AG08396 (cell line): ENCODE data around the gene ZNF683.
"Not testable (repeated sequence)": the region's sequence is repeated elsewhere in the genome, so short reads cannot be mapped to it uniquely, and the experiment has no call there.

Experiments
- DNase-seq: peaks from one replicate; pipeline ENCODE4 v3.0.0; 2012; ENCODE audit warnings: low spot score, mixed read lengths

The ZNF683 gene

GRCh38 chr1:26385063-26385462, 12.5 kb upstream of the ZNF683 start:
- not testable (repeated sequence) for DNase-seq

GRCh38 chr1:26384076-26384475, 11.5 kb upstream of the ZNF683 start:
- DNase-seq, result no peak

- DNase-seq, result no peak
Observed at GRCh38 chr1:26378879-26379251, 6.3 kb upstream of the ZNF683 start.

DNA sequence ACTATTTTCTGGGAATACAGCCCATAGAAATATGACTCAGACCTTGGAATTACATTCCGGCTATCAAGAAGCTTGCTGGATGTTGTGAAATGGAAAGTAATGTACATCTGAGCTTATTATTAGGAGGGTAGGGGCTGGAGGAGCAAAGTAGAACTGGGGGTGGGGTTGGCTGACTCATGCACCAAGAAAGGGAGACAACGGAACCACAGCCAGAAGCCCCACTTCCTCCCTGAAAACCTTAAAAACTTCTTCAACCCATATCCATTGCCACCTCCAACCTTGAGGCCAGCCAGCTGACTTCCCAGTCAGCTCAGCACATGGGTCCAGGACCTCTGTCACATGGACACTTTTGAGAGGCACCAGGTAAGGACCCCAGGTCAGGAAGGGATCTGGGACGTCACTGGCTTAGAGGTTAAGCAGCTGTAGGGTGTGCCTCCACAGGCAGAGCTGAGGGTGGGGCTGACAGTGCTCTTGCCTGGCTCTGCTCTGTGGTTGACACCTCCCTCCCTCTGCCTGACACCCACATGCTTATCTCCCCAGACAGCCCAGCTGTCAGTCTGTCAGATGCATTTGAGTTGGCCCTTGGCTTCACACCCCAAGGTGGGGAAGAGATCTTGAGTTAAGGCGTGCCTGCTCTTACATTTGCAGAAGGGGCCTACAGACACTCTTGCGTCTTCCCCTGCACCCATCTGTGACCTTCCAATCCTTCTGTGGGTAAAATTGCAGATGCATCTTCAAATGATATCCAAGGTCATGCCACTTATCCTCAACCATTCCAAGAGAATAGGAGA, 5.7 kb upstream of the ZNF683 start:
- DNase-seq, result peak; percentile 79

DNA sequence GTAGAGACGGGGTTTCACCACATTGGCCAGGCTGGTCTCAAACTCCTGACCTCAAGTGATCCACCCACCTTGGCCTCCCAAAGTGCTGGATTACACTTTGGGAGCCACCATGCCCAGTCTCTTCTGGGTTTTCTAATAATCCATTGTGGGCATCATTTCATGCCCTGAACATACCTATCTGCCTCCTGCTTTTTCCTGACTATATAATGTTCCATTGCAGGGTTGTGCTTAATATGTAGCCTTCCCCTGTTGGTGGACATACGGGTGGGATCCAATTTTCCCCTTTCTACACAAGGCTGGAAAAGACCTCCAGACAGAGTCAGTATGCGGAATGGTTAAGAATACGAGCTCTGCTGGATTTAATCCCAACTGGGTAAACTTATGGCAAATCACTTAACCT, 3.5 kb upstream of the ZNF683 start:
- no peak for DNase-seq

DNA sequence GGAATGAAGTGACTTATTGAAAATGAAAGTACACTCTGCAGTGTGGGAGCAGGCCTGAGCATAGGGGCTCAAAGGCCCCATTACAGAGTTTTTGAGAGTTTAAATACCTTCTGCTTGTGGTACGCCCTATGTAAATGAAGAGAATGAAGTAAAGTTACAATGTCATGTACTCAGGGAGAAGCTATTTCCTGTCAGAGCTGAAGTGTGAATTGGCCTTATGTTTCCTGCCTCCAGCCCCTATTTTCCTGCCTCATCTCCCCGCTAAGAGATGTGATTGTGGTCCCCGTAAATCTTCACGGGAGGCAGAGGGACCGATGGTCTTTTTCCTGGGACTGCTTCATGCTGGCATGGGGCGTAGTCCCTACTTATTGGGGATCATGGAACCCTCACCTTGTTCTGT, 2.5 kb upstream of the ZNF683 start:
- no peak for DNase-seq

DNA sequence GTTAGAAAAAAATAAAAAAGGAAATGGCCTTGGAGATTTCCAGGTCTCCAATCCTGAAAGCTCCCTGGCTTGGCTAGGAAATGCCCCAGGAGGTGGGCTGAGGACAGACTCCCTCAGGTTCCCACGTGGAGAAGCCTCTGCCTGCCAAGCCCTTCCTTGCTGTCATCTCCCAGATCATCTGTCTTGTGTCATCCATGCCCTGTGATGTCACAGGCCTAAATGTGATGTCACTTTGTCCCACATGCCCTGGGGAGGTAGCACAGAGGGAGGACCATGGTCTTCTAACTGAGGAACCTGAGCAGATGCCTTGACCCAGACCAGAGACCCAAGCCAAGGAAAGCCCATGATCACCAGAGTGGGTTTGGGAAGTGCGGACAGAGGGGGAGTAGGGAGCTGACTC, 1.8 kb upstream of the ZNF683 start:
- not testable (repeated sequence) for DNase-seq

DNA sequence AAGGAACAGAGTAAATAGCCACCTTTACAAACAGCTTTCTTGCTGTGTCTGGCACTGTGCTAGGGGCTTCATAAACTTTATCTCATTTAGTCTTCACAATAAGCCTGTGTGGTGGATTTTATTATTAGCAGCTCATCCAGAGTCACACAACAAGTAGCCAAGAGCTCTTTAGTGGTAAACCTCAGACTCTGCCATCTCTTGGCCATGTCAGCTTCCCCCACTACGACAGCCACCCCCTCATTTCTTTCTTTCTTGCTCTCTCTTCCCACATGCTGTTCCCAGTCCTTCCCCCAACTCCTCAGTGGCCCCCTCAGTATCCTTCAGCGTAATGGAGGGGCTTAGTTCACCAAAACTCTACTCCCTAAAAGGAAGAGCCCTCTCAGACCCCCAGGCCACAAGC, 1.2 kb upstream of the ZNF683 start:
- no peak for DNase-seq

DNA sequence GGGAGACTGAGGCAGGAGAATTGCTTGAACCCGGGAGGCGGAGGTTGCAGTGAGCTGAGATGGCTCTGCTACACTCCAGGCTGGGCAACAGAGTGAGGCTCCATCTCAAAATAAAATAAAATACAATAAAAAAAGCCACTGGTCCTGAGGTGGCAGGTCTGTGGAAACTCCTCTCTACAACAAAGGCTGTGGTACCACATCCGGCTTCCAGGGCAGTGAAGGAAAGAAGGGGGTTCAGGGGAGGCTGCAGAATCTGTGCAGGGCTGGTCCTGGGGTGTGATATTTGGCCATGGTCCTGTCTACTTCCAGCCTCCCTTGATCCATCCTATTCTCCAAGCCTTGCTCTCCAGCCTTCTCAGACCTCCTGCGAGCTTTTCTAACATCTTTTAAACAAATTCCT, 731 bp upstream of the ZNF683 start:
- no peak for DNase-seq

GRCh38 chr1:26372039-26372438, 511 bp downstream of the ZNF683 start:
- DNase-seq, result no peak

DNA sequence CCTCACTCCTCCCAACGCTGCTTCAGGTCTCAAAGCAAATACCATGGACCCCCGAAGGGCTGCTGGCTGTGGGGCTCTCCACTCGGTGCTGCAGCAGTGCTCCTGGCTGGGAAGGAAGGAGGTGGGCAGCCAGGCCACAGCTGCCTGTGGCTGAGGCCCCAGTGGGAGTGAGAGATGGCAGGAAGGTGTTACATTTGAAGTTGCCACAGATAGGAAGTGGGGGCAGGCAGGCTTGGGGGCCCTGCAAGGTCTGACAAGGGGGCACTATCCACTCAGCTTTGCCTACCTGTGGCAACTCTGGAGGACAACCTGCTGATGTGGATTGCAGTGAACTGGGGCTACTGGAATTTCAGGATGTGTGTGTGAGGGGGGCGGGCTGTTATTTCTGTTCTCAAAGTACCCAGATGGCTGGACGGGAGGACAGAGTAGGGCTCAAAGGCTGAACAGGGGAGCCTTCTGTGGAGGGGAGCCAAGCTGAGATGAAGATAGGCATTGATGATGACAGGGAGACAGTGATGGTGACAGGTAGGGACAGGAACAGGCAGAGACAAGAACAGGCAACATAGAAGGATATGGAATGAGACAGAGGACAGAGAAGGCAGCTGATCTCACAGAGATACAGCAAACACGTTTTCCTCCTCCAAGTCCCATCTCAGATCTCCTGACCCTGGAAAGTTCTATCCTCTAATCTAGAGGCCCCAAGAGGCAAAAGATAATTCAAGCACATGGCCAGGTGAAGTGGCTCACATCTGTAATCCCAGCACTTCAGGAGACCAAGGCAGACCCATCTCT, 1.8 kb downstream of the ZNF683 start:
- DNase-seq, result no peak

DNA sequence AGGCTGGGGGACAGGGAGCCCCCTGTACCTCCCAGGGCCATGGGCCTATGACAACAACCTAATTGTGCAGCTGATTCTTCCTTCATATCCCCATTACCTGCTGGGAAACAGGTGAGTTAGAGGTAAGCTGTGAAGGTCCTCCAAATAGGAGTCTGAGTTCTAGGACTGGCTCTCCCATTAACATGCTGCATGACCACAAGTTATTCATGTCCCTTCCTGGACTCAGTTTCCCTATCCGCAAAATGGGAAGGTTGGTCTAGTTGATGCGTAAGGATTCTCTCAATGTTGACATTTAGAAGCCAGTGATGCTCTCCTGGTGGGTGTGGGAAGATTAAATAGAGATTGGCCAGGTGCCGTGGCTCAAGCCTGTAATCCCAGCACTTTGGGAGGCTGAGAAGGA, 4.1 kb downstream of the ZNF683 start:
- no peak for DNase-seq

- no peak for DNase-seq
Observed at GRCh38 chr1:26368006-26368405, 4.5 kb downstream of the ZNF683 start.

- no peak for DNase-seq
Observed at GRCh38 chr1:26367441-26367840, 5.1 kb downstream of the ZNF683 start.

- DNase-seq, result no peak
Observed at GRCh38 chr1:26364956-26365355, 7.6 kb downstream of the ZNF683 start.

DNA sequence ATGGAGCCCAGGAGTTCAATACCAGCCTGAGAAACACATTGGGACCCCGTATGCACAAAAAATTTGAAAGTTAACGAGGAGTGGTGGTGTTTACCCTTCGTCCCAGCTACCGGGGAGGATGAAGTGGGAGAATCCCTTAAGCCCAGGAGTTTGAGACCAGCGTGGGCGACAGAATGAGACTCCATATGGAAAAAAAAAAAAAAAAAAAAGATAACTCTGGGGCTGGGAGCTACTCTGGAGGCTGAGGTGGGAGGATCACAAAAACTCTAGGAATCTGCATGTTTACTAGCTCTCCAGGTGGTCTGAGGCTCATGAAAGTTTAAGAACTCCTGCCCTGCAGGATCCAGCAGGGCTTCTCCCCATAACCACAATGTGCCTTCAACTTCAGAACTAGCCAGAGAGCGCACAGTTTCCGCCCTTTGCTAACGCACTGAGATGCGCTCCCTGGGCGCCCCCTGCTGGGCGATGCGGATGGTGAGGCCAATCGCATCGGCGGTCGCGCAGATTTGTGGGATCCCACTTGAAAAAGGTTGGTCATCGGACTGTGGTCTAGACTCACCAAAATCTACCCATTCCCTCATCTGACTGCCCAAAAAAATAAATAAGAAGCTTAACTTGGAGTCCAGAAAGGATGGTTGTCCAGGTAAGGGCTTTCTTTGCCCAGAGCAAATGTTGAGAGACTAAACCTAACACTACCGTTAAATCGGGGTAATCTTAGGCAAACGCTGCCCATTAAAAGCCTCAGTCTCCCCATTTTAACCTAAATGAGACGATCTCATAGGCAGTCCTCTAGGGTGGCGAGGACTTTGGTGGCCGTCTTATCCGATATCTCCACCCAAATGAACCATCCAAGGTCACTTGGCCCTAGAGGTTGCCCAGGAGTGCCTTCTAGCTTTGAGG, 8.8 kb downstream of the ZNF683 start:
- peak; percentile 84 for DNase-seq

DNA sequence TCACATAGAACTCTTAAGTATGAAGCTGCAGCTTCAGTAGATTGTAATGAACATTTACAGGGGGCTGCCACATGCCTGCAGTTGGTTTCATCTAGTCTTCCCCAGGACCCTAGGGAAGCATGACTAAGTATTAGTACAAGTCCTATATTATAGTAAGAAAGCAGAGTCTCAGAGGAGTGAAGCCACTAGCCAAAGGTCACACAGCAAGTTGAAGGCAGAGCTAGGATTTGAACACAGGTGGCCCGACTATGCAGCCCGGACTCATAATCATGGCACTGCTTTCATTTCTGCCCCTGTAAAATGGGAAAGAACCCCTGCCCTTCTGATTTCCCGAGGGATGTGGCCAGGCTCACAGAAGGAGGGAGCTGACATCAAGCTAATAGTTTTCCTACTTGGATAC, 10.2 kb downstream of the ZNF683 start:
- DNase-seq, result no peak

DNA sequence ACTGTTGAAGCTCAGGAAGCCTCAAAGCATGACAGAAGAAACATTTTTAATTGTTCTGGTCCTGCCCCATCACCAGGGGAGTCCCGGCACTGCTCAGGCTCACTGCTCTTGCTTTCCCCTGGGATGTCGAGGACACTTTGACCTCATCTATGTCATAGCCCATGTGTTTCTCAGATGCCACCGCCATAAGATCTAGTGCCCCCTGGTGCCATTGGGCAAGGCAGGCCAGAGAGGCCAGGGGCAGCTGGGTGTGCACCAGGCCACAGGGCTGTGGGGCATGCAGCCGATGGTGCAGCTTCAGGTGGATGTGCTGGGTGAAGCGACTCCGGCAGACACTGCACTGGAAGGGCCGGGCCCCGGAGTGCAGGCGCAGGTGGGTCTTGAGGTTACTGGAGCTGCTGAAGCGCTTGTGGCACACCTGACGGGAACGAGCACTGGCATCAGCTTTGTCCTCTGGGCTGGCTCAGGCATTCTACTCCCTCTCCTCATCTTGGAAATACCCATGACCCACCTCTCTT, 10.9 kb downstream of the ZNF683 start:
- DNase-seq, result no peak

- no peak for DNase-seq
Observed at GRCh38 chr1:26360807-26361604, 11.5 kb downstream of the ZNF683 start.

DNA sequence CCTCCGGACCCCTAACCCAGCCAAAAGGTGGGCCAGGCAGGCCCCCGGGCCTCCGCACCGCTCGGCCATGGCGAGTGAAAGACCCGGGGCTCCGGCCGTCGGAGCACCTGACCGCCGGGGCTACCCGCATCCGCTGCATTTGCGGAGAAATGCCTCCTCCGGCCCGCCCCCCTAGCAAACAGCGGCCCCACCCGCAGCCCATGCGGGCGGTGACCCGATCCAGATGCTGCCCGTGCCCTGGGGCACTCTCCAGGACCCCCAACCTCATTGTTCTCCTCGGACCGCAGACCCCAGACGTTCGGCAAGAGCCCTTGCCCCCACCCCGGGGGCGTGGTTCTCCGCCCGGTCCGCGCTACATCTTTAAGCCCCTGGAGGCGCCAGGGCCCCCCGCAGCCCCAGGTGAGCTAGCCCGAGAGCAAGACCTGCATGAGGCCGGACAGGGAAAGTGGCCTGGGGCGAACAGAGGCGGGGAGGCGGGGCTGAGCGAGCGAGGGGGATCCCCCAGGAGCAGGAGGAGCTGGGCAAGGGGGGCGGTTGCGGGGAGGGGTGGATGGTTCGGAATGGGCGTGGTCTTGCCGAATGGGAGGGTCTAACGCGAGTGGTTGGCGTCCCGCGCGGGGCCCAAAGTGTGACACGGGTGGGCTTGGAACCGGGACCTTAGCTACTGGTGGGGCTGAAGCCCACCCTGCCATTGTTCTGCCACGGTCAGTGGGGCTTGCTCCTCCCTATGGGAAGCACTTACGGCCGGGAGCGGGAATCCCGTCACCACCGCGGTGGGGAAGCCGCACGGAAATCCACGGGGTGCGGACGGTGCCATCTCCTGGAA, 12.4 kb downstream of the ZNF683 start:
- no peak for DNase-seq
